NCI-H2107 treated with DMSO at 0.1 percent for 48 hours (cell line): Measurements from ENCODE around the gene BMPR1A.

Source experiments
- DNase-seq: peaks from one replicate; lab custom pipeline; 2025; ENCODE audit not compliant: unreplicated experiment; lab: John Stamatoyannopoulos, UW

The BMPR1A gene

DNA sequence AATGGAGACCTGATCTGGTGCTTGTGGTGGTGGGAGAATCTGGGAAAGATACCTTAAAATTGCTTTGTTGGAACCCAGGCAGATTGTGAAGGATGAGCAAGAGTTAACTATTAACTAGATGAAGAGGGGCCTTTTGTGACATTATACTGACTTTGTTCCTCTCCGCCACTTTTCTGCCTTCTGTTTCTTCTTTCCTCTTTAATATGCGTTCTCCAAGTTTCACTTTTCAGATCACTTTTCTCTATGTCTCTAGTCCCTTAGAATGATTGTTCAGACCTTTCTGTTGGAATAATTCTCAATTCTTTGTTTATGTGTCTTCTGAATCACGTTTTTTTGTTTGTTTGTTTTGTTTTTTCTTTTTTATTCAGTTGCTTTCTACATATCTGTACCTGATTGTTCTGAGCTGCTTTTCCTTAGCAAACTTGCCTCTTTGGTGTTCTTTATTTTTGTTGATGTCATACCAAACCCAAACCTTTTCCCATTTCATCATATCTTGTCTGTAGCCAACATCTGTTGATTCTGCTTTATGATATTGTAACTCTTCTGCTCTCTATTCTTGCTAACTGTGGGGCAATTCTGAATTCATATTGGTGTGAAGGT, 2.8 kb downstream of the BMPR1A start:
- no peak for DNase-seq

DNA sequence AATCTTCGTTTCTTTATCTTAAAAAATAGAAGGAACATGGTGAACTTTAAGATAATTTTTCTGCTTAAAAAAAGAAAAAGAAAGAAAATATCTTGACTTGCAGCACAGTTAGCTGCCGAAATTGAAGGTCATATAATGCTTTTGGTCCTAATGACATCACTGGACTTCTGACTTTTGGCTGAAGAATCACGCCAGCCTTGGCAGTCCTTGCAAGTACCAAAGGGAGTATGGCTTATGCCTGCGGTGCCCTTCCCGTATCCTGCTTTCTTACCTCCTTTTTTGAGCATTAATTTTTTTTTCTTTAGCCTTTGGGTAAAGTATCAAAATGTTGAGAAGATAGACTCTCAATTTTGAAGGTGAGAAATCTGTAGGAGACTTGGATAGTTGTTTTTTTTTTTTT, 7.0 kb downstream of the BMPR1A start:
- no peak for DNase-seq

DNA sequence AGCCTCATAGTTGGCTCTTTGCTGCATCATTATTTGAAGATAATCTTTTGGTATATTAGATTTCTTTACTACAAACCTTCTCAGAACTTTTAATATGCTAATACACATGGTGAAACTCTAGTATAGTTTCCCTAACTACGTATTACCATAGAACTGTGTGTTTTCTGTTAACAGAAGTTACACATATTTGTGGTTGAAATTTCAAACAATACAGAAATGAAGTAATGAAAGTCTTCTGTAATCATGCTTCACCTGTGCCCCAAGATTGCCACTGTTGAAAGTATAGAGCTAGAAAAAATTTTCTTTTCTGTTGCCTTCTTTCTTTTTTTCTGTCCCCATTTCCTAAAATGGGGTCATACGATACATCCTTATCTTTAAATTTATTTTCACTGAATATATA, 9.1 kb downstream of the BMPR1A start:
- no peak for DNase-seq

DNA sequence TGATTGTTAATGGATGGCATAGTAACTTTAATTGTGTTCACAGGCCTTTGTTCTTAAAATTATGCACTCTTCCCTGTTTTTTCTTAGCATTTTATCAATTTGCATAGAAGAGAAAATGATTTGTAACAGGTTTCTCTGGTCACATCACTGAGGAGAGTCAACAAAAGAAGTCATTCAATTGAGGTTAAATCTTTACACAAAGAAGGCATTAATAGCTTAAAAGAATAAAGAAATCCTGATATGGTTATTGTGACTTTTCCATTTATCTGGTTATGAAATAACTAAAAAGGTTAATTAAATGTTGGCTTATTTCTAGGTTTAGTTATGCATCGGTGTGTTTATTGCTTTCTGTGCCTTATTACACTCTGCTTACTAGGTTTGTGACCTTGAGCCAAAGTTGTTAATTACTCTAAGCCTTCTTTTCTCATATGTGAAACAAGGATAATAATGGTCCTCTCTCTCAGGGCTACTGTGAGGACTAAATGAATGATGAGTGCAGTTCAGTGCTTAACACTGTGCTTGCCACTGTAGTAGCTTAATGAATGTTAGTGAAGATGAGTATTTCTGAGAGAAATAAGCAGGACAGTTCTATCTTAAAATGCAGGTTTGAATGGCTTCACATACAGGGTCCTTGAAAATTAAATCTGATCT, 12.1 kb downstream of the BMPR1A start:
- DNase-seq = no peak

DNA sequence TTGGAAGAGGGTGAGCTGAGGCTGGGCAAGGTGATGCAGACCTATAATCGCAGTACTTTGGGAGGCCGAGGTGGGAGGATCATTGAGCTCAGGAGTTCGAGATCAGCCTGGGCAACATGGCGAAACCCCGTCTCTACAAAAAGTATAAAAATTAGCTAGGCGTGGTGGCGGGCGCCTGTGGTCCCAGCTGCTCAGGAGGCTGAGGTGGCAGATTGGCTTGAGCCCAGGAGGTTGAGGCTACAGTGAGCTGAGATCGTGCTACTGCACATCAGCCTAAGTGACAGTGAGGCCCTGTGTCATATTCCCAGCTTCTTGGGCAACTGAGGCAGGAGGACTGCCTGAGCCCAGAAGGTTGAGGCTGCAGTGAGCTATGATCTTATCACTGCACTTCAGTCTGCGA, 13.6 kb downstream of the BMPR1A start:
- no peak for DNase-seq

DNA sequence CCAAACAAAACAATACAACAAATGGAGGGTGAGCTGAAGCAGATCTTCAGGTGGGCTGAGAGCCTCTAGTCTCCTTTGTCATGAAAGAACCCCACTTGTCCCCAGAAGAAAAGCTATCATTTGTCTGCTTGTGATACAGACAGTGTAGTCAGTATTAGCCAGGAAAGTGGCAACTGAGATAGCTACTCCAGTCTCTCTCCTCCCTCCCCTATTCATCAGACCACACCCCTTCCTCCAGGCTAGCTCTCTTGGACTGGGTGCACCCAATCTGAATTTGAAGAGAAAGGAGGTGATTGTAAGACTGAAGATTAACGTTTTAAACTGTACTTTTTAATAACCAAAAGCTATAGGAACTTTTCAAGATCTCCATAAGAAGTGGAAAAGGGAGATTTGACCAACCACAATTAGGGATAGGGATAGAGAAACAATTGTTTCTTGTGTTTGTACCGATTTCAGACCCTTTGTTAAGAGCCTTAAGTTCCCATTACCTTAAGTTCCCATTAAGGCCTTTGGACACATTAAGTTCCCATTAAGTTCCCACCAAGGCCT, 14.1 kb downstream of the BMPR1A start:
- no peak for DNase-seq

DNA sequence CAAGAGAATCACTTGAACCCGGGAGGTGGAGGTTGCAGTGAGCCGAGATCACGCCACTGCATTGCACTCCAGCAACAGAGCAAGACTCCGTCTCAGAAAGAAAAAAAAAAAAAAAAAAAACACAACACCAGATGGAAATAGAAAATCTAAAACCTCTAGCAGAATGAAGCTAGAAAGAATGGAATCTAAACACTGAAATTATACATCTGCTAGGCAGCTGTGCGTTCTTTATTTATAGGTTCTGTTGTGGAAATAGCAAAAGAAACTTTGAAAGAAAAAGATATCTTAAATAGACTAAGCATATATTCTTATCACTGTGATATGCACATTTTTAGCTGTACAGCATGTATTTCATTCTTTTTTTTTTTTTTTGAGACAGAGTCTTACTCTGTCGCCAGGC, 17.1 kb downstream of the BMPR1A start:
- no peak for DNase-seq

DNA sequence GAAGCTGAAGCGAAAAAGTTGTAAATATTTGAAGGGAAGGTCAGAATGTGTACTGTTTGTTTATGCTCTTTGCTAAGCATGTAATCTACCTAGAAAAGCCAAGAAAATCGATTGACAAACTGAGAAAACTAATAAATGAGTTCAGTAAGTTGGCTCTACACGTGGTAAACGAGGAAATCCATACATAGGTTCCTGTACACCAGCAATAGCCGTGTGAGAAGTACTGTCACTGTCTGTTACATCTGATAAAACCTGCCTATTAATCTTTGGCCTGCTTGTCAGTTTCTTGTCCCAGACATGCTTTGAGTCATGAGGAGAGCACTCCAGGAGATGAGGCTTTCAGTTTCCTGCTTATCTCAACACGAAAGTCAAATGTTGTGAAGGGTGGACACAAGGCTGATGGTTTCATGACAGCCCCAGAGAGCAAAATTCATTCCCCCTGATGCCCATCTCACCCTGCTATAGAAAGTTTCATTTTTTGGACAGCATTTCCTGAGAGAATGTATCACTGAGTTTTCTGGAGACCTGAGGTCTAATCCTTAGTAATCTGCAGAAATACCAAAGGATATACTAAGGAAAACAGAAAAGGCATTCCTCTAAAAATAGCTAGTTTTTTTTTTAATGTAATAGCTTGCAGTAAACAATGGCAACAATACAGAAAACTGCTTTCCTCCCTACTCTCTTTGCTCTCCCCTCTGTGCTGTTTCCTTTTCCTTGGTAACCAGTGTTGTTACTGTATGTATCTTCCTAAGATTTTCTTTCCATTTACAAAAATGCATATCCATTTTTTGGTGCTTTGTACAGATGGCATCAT, 18.8 kb downstream of the BMPR1A start:
- DNase-seq = no peak

DNA sequence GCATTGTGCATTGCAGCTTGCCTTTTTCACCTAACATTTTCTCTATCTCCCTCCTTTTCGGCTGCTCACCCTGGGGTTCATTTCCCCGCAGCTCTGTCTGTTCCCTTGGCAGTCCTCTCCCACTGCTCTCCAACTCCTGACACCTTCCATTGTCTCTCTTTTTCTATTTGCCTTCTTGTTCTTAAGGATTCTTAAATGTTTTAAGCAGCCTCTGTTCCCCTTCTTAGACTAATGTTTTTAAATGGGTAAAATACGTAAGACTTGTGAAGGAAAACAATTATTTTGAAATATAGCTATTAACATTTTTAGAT, 19.4 kb downstream of the BMPR1A start:
- no peak for DNase-seq

DNA sequence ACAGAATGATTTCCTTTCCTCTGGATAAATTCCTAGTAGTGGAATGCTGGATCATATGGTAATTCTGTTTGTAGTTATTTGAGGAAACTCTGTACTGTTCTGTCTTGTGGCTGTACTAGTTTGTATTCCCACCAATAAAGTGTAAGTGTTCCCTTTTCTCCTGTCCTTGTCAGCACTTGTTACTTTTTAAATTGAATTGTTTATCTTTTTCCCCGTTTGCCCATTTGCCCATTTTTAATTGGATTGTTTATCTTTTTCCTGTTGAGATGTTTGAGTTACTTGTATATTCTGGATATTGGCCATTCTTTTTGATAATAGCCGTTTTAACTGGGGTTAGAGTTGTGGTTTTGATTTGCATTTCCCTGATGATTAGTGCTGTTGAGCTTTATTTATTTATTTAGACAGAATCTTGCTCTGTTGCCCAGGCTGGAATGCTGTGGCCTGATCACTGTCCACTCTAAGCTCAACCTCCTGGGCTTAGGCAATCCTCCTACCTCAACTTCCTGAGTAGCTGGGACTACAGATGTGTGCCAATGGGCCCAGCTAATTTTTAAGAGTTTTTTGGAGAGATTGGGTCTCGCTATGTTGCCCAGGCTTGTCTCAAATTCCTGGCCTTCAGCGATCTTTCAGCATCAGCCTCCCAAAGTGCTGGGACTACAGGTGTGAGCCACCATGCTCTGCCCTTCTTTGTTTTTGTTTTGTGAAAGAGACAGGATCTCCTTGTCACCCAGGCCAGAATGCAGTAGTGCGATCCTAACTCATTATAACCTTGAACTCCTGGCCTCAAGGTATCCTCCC, 23.0 kb downstream of the BMPR1A start:
- no peak for DNase-seq

DNA sequence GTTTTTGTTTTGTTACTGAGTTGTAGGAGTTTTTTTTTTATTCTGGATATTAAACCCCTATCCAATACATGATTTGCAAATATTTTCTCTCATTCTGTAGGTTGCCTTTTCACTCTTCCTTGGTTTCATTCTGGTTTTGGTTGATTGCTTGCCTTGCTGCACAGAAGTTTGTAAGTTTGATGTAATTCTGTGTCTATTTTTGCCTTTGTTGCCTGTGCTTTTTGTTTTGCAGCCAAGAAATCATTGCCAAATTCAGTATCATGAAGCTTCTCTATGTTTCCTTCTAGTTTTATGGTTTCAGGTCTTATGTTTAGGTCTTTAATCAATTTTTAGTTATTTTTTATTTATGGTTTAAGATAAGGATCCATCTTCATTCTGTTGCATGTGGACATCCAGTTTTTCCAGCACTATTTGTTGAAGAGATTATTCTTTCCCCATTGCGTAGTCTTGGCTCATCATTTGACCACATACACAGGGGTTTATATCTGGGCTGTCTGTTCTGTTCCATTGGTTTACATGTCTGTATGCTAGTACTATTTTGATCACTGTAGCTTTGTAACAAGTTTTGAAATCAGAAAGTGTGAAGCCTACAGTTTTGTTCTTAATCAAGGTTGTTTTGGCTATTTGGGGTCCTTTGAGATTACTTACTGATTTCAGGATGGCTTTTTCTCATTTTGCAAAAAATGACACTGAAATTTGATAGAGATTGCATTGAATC, 26.4 kb downstream of the BMPR1A start:
- no peak for DNase-seq

DNA sequence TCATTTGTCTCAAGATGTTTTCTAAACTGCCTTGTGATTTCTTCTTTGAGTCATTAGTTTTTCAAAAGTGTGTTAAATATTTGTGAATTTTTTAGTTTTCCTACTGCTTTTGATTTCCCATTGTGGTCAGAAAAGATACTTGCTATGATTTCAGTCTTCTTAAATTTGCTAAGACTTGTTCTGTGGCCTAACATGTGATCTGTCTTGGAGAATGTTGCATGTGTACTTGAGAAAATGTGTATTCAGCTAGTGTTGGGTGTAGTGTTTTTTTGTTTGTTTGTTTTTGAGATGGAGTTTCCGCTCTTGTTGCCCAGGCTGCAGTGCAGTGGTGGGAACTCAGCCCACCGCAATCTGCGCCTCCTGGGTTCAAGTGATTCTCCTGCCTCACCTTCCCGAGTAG, 28.6 kb downstream of the BMPR1A start:
- DNase-seq = no peak

DNA sequence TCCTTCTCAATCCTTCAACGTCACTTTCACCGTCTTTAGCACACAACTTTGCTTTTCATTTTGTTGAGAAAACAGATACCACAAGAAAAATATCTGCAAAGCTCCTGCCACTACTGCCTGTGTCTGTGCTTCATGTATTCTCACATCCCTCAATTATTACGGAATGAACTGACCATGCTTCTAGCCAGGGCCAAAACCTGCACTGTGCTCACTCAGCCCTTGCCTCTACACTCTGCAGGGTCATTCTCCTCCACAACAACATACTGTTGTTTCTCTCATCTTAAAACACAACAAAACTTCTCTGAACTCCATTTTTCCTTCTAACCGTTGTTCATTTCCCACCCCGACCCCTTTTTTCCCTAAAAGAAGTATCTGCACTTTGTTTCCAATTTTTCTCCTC, 29.5 kb downstream of the BMPR1A start:
- no peak for DNase-seq

DNA sequence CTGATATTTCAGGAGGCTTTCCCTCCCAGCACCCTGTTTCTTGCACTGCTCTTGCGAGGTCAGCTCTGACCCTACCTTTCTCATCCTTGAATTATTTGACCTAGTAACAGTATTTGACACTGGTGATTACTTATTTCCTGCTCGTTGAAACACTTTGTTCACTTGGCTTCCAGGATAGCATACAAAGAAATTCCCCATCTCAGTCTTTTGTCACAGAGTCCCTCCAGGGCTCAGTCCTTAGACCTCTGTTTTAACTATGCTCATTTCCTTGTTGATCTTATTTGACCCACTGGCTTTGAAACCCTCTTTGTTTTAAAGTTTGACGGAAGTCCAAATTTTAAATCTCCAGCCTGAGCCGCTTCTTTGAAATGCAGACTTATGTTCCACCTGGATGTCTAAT, 29.9 kb downstream of the BMPR1A start:
- no peak for DNase-seq

DNA sequence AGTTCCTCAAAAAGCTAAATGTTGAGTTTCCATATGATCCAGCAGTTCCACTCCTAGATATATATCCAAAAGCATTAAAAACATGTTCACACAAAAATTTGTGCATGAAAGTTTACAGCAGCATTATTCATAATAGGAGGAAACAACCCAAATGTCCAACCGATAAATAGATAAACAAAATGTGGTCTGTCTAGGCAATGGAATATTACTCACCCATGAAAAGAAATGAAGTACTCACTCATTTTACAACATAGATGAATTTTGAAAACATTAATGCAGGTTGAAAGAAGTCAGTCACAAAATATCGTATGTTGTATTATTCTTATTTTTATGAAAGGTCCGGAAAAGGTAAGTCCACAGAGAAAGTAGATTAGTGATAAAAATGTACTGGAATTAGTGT, 34.0 kb downstream of the BMPR1A start:
- no peak for DNase-seq

DNA sequence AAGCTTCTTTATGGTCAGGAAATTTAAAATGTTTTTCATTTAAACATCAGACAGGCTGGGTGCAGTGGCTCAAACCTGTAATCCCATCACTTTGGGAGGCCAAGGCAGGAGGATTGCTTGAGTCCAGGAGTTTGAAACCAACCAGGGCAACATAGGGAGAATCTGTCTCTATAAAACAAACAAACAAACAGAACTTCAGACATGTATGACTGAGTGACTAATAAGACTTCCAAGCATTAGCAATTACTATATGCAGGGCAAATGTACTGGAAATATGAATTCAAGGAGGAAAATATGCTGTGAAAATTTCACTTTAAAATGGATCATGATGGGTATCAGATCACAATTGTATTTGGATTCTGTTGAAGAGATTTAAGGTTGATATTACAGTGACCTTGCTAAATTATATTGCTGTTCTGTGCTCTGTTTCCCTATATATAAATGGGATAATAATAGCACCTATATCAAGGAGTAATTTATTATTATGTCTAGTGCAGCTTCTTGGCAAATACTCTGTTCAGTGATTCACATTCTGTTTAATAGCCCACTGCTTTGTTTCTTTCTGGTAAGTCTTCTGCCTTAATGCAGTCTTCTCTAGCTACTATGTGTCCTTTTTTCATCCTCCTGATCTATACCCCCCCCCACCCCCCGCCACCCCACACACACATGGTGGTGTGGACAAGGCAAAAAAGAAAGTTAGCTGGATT, 36.2 kb downstream of the BMPR1A start:
- DNase-seq = no peak

DNA sequence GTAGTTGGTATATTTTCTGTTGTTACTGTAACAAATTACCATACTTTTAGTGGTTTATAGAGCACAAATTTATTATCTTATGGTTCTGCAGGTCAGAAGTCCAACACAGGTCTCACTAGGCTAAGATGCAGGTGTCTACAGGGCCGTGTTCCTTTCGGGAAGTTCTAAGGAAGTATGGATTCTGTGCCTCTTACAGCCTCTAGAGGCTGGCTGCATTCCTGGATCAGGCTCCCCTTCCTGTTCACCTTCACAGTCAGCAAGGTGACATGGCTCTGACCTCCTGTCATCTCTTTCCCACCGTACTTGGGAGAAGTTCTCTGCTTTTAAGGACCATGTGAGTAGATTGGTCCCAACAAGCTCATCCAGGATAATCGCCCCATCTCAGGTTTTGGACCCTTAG, 37.3 kb downstream of the BMPR1A start:
- DNase-seq = no peak

DNA sequence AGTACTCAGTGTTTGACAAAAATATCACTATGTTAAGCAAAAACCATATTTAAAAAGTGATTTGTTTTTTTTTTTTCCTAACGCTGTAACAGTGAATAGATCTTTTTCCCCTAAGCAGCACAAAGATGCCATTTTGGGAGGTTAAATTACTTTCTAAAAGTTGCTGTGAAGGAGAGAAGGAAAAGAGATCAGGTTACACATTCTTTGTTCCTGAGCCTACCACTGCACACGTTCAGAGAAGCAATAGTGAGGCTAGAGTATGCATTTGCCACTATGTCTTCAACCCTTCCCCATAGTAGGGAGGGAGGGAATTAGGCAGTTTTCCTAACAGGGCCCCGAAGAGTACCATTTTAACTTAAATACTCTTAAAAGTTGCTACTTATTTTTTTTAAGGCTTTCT, 38.9 kb downstream of the BMPR1A start:
- DNase-seq = peak; percentile 63

DNA sequence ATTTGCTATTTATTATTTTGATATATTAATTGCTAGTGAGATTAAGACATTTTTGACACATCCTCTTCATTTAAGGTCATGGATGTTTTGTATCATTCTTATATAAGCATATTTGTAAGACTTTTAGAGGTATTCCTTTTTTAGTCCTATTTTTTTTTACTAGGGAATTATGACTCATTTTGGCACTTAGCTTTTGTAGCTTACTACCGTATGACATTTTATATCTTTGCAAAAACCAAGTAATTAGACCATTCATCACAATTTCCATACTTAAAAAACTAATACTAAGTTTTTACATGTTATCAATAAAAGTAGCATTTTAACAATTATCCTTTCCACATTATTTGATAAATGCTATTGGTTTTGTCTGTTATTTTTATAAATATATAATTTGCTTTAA, 41.6 kb downstream of the BMPR1A start:
- DNase-seq = no peak

DNA sequence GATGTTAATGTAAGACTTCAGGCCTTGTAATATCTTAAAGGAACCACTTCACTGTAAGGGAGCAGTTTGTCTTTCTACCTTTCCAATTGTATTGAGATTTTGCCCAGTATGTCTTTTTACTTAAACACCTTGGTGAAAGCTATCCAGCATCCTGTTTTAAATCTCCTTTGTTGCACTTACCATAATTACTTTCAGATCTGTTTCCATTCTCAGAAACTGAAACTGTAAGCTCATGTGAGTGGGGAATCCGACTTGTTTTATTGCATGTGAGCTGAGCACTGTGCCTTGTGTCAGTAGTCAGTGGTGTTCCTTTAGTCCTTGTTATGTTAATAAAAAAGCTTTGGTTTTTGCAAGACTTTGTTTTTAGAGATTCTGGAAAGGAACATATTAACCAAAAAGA, 42.2 kb downstream of the BMPR1A start:
- no peak for DNase-seq
